ENCODE results near the gene MORC3.

MORC3 gene

DNA sequence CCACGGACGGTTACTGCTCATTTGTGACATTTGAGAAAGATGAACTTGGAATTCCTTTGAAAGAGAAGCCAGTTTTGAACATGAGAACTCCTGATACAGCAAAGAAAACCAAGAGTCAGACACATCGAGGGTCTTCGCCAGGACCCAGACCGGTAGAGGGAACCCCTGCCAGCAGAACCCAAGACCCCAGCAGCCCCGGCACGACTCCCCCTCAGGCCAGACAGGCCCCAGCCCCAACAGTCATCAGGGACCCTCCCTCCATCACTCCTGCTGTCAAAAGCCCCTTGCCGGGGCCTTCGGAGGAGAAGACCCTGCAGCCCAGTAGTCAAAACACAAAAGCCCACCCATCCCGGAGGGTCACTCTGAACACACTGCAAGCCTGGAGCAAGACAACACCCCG is 92.9 kb downstream of the MORC3 start:
- no peak overlapping the region for H3K4me3 ChIP-seq (ENCODE audit: low read depth, low read length)
- DNase-seq (ENCODE audit: low read depth): no peak

DNA sequence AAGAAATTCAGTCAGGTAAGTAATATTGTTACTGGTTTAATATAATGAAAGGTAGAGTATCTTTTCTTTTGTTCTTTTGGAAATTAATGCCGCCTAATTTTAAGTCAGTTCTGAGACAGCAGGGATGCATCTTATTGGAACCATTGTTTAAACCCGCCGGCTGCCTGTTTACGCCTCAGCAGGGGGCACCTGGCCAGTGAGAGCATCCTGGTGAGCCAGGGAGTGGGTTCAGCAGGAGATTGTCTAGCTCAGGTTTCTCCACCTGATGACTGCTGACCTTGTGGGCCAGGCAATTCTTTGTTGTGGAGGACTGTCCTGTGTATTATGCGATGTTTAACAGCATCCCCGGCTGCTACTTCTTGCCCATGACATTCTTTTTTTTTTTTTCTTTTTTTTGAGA is 95.4 kb downstream of the MORC3 start:
- H3K4me3 ChIP-seq (ENCODE audit: low read depth, low read length): no peak overlapping the region
- DNase-seq (ENCODE audit: low read depth): no peak

DNA sequence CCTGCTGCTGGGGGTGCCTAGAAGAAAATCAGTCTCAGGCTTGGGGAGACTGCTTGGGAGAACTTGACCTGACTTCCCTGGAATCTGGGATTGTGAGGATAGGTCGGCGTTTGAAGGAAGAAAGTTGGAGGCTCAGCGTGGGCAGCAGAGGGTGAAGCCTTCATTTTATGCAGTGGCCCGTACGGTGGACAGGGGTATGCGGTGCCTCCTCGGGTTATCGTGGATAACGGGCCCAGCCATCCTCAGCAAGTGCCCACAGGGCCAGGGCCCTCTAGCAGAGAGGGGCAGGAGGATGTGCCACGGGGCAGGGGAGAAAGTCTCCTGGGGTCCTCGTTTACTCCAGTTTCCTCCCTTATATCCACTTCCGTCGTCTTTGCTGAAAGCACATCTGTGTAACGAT is 99.2 kb downstream of the MORC3 start:
- H3K4me3 ChIP-seq (ENCODE audit: low read depth, low read length): no peak overlapping the region

DNA sequence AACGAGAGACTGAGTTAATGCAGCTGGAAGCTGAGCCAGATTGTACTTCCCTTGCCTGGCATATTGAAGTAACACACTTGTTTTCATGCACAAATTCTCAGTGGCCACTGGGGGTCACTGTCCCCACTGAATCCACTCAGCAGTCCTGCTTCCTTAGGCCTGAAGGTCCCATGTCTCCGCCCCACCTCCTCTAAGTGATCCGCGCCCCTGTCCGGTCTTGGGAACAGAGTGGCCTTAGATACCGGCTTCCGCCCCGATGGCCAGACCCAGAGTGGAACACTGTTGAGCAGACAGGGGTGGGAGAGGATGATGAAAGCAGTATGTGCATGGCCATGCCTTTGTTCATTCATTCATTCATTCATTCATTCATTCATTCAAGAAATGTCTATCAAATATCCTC is 100.0 kb downstream of the MORC3 start:
- peak; percentile 67 for DNase-seq (ENCODE audit: low read depth)
- no peak overlapping the region for H3K4me3 ChIP-seq (ENCODE audit: low read depth, low read length)

More for the DNA sequence above, 99.2 kb downstream of the MORC3 start:
- DNase-seq (ENCODE audit: low read depth): no peak

DNA sequence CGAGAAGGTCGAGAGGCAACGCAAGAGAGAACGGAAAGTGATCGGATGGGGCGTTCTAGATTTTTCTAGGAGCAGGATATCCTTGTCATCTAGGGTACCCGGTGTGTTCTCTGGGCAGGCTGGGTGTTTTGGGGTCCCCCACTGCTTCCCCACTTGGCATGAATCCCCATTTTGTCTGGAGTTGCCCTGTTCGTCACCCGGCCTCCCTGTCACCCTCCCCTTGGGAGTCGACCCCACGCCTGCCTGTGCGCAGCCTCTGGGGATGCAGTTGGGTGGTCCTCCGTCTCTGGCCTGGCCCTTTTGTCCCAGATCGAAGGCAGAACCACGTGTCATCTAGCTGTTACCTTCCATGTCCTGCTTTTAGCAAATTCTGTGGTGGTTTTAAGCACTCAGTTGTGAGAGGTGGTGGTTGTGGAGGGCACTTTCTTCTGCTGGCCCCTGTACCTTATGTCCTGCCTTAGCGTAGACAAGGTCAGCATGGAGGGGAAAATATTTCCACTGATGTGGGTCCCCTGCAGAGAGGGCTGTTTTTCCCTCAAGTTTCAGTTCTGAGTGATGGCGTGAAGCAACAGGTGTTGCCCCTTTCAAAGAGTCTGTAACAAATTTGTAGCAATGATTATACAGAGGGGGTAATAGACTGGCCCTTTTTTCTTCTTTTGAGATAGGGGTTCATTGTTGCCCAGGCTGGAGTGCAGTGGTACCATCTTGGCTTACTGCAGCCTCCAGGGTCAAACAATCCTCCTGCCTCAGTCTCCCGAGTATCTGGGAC is 100.8 kb downstream of the MORC3 start:
- no peak overlapping the region for H3K4me3 ChIP-seq (ENCODE audit: low read depth, low read length)
- DNase-seq (ENCODE audit: low read depth): no peak

DNA sequence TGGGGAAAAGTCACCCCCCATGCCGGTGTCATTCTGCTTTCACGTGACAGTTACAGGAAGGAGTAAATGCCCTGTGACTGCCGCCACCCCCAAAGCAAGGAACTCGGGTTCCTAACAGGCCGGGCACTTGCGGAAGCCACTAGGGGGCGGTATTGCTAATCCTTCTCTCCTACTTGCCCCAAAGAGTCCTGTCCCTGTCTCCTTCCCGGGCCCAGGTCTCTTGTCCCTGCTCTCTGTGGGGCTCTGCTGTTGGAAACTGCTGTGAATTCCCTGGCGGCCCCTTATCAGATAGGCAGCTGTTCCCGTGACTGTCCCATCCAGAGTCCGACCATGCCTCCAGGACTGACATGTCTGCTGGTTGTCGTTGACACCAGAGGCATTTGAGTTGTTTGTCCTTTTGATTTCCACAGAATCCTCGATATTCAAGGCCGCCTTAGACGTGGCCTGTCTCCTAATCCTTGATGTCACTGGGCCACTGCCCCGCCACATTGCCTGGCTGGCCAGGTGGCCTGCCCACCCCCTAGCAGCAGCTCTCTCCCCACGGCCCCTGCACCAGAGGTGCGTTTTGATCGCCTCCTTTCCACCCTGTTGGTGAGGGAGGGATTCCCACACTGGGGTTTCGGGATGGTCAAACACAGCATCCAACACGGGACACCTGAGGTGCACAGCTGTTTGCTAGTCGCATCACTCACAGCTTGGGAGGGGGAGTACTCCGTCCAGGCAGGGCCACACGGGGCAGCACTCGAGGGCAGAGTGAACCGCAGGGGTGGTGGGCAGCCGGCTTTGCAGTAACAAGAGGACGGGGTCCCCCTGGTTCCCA is 102.5 kb downstream of the MORC3 start:
- no peak overlapping the region for H3K4me3 ChIP-seq (ENCODE audit: low read depth, low read length)
- DNase-seq (ENCODE audit: low read depth): peak; percentile 3

DNA sequence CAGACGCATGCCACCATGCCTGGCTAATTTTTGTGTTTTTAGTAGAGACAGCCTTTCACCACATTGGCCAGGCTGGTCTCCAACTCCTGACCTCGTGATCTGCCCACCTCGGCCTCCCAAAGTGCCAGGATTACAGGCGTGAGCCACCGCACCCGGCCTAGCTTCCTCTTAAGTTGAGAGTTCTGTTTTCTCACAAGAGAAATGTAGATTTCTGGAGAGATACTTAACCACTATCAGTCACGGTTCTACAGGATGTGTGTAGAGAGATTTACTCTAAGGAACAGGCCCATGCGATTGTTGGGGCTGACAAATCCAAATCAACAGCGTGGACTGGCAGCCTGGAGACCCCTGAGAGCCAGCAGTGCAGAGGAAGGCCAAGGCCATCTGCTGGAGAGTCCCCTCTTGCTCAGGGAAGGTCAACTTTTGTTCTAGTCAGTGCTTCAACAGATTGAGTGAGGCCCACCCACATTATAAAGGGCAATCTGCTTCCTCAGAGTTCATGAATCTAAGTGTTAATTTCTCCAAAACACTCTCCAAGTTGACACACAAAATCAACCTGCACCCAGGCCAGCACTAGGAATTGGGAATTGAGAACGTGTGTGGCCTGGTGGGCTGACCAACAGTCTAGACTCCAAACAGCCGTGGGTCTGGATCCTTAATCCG is 103.9 kb downstream of the MORC3 start:
- no peak overlapping the region for H3K4me3 ChIP-seq (ENCODE audit: low read depth, low read length)
- DNase-seq (ENCODE audit: low read depth): no peak

DNA sequence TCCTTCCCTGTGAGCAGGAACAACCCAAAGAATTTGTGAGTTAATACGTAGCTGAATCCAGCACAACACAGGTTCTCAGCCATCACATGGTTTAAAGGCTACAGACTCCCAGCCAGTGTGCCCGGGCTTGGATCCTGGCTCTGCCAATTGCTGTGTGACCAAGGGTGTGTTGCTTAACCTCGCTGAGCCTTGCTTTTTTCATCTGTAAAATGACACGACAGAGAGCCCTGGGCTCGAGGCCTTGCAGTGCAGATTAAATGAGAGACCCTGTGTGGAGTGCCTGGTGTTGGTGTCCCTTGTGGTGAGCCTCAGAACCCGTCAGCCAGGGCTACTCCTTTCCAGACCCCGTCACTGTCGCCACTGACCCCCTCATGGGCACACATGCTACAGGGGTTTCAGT is 104.6 kb downstream of the MORC3 start:
- no peak overlapping the region for H3K4me3 ChIP-seq (ENCODE audit: low read depth, low read length)
- no peak for DNase-seq (ENCODE audit: low read depth)

DNA sequence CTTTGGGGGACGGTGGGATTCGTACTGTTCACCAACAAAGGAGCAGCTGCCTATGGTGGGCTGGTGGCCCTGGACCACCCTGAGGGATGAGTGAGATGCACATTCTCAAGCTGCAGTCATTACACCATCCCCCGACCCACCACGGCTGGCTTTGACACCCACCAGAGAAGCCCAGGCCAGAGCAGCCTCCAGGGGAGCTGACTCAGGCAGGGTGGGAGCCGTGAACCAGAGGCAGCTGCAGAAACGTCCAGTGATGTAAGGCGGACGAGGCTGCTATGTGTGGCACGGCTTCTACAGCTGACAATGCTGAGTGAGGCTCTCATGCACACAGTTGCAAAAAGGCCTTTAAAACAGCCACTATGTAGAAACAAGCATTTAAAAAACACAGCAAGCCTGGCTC is 105.3 kb downstream of the MORC3 start:
- H3K4me3 ChIP-seq (ENCODE audit: low read depth, low read length): no peak overlapping the region
- DNase-seq (ENCODE audit: low read depth): peak; percentile 69

All from skeletal muscle cell (primary cell).